ENCODE data around the gene SEMA4A.

SEMA4A gene

DNA sequence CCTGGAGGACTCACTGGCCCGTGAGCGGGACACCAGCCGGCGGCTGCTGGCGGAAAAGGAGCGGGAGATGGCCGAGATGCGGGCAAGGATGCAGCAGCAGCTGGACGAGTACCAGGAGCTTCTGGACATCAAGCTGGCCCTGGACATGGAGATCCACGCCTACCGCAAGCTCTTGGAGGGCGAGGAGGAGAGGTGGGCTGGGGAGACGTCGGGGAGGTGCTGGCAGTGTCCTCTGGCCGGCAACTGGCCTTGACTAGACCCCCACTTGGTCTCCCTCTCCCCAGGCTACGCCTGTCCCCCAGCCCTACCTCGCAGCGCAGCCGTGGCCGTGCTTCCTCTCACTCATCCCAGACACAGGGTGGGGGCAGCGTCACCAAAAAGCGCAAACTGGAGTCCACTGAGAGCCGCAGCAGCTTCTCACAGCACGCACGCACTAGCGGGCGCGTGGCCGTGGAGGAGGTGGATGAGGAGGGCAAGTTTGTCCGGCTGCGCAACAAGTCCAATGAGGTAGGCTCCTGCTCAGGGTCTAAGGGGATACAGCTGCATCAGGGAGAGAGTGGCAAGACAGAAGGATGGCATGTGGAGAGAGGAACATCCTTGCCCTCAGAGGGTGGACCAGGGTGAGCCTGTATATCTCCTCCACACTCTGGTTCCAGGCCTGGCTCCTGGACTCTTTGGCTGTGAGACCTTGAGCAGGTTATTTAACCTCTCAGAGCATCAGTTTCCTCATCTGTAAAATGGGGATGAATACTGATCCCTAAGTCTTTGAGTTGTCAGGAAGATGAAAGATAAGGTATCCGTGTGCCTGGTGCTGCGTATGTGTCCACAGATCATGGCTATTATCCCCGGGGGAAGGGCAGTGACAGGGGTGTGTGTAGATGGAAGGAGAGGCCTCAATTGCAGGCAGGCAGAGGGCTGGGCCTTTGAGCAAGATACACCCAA is 17.2 kb upstream of the SEMA4A start:
- DNase-seq (ENCODE audit: low spot score), result no peak

DNA sequence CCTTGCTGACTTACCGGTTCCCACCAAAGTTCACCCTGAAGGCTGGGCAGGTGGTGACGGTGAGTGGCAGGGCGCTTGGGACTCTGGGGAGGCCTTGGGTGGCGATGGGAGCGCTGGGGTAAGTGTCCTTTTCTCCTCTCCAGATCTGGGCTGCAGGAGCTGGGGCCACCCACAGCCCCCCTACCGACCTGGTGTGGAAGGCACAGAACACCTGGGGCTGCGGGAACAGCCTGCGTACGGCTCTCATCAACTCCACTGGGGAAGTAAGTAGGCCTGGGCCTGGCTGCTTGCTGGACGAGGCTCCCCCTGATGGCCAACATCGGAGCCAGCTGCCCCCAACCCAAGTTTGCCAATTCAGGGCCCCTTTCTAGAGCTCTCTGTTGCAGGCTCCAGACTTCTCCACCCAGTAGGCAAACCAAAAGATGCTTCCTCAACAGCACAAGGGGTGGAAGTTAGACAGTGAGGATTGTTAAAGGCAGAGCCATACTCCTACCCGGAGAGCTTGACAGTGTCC is 16.4 kb upstream of the SEMA4A start:
- no peak for DNase-seq (ENCODE audit: low spot score)

DNA sequence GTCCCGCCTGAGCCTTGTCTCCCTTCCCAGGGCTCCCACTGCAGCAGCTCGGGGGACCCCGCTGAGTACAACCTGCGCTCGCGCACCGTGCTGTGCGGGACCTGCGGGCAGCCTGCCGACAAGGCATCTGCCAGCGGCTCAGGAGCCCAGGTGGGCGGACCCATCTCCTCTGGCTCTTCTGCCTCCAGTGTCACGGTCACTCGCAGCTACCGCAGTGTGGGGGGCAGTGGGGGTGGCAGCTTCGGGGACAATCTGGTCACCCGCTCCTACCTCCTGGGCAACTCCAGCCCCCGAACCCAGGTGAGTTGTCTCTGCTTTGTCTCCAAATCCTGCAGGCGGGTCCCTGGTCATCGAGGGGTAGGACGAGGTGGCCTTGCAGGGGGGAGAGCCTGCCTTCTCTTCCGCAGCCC is 14.9 kb upstream of the SEMA4A start:
- no peak for DNase-seq (ENCODE audit: low spot score)

DNA sequence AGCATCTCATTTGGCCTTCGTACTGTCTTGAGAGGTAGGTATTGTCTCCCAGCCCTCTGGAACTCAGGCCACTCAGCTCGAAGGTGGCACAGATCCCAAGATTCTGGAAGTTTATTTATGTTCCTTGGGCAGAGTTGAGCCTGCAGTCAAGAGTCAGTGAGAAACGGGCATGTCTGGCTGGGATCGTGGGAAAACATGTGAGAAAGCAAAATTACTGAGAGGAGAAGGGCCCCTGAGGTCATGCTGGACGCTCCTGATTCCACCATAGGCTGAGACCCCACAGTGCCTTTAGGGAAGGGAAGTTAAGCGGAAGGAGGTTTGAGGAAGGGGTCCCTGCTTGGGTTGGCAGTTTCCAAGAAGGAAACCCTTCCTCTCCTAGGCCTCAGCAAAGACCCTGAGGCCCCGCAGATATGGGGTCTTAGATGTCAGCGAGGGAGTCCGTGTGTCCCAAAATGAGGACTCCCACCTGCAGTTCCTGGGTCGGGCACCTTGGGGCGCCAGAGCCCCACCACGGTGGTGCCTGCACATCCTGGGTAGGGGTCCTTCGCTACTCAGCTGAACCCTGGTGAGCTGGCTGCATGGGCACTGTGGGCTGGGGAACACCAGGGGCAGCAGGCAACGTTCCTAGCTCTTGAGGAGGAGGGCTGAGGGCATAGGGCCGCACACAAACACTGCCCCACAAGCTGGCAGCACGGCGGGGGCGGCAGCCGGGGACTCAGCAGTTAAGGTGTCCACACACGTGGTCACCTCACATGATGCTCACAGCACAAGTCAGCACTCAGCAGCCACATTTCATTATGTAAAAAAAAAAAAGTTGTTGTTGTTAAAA is 12.3 kb upstream of the SEMA4A start:
- DNase-seq (ENCODE audit: low spot score), result peak; percentile 75

DNA sequence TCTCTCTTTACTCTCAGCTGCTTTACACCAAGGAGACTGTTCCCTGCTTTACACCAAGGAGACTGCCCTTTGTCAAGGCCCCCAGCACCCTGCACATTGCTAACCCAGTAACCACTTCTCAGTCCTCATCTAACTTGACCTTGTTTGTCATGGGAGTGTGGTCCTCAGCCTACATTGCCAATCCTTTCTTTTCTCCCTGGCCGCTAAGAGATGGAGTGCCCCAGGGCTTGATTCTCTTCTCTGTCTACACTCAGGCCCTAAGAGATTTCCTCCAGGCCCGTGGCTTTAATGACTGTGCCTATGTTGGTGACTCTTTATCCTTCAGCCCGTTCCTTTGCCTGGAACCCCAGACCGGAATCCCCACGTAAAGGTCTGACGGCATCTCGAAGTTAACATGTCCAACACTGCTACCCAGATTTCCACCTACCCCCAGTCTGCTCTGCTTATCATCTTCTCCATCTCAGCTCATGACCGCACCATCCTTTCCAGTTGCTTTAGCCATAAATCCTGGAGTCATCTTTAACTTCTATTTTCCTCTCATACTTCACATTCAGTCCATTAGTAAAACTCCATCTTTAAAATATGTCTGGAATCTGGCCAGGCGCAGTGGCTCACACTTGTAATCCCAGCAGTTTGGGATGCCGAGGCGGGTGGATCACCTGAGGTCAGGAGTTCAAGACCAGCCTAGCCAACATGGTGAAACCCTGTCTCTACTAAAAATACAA is 9.5 kb upstream of the SEMA4A start:
- no peak for DNase-seq (ENCODE audit: low spot score)

DNA sequence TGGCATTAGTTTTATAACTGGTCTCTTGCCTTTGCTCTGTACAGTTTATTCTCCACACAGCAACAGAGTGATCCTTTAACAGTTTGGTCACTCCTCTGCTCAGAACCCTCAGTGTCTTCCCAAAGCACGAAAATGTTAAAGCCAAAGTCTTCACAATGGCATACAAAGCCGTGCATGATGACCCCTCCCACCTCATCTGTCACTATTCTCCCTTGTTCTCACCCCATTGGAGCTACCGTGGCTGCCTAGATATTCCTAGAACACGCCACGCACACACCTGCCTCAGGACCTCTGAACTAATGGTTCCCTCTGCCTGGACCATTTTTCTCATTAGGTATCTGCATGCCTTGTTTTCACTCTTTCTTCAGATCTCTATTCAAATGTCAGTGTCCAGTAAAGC is 8.6 kb upstream of the SEMA4A start:
- no peak for DNase-seq (ENCODE audit: low spot score)

DNA sequence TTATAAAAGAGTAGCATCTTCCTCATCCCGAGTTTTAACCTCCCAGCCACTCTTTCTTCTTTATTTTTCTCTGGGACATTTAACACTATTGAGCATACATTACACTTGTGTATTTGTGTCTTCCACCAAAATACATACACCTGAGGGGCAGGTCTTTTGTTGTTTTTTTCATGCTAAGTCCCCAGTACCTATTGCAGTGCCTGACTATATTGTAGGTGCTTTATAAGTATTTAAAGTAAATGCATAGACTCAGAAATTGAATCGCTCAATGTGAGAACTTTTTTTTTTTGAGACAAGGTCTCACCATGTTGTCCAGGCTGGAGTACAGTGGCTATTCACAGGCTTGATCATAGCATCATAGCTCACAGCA is 7.8 kb upstream of the SEMA4A start:
- no peak for DNase-seq (ENCODE audit: low spot score)

DNA sequence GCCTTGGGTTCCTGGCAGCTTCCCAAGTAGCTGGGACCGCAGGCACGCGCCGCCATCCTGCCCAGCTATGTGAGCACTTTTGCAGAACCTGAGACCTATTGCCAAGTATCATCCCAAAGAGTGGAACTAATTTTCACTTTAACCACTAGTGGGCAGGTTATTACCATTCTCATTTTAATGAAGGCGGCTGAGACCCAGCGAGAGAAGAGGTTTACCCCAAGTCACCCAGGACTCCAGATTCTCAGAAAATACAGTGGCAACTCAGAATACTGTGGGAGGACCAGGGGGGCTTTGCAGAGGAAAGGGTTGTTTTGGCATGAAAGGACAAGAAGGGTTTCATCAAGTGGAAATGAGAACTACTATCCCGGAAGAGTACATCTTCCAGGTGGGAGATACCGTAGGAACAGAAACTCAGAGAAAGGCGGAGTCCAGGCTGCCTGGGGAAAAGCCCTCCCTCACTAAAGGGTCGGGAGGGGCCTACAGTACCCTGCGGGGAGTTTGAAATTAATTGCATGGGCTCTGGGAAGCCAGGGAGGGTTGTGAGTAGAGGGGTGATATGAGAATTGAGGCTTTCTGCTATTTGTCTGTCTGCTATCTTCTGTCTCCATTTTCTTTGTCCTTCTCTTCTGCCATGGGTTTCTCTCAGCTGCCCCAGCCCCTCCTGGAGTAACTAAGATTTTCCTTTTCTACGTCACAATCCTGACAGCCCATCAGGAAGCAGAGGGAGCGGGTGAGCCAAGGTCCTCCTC is 7.2 kb upstream of the SEMA4A start:
- peak; percentile 96 for DNase-seq (ENCODE audit: low spot score)

DNA sequence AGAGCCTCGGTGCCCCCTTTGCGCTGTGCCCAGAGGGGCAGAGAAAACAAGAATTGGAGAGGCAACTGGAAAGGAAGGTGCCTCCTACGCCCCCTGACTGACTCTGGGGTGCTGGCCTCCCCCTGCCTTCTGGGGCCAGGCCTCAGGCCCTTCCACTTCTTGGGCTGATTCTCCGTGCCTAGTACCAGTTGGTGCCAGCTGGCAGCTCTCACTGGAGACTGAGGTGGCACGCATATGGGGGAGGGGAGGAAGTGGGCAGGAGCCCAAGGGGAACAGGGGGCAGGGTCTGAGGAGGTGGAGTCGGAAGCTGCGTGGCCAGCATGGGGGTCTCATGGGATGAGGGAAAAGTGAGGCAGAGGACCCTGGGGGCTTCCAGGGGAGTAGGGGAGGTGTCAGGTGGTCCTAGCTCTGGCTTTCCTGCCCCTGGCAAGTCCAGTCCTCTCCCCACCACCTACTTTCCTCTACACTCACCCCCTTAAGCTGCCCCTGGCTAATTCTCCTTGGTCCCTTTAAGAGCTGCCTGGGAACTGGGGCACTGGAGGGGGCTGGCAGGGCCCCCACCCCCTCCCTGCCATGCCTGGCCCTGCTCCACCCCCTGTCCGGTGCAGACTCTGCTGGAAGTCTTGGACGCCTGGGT is 6.5 kb upstream of the SEMA4A start:
- DNase-seq (ENCODE audit: low spot score), result no peak

DNA sequence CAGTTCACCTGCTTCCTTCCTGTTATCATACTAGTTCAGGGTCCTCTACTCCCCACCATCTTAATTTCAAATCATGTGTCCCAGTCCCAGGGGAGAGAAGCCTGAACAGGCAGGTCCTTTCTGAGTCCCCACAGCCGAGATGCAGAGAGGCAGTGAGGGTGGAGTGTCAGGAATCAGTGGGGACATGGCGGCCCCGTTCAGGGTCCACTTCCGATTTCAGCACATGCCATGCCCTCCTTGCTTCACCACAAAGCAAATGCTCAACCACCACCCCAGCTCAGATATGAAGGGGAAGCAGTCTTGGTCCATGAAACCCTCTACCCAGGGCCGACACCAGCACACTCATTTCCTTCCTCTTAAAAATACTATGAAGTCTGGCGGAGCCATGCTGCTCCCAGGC is 5.2 kb upstream of the SEMA4A start:
- peak; percentile 59 for DNase-seq (ENCODE audit: low spot score)

DNA sequence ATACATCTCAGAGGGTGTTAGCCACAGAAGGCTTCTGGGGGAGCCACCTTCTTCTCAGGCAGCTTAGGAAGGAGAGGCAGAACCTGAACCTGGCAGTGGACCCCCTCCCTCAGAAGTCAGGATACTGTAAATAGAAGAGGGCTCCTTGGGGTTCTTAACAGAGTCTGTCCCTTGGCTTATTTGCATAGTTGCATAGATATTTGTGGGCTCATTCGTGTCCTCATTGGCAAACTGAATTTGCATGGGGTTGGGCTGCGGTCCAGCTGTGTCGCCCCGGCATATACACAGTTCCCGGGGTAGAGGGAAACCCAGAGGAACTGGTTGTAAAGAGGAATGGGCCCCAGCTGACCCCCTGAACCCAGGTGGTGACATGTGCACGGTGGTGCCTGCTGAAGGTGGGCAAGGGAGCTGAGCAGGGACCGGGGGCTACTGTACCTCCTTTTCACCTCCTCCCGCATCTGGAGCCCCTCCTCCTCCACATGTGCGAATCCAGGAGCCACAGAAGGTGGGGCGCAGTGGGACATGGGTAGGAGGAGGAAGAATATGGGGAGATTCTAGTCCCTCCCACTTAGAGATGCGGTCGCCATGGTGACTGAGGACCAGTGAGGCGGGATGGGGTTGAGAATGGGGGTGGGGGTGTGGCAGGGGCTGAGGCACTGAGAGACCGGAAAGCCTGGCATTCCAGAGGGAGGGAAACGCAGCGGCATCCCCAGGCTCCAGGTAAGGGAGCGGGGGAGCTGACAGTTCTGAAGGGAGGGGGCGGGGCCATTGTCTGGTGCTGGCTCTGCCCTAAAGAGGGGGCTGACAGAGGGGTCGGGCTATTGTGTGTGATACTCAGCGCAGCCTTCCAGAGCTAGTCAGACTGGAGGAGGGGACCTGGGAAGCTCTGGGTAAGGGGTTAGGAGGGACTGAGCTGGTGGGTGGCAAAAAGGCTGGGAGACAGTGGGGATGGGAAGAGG is 3.7 kb upstream of the SEMA4A start:
- peak; percentile 93 for DNase-seq (ENCODE audit: low spot score)

DNA sequence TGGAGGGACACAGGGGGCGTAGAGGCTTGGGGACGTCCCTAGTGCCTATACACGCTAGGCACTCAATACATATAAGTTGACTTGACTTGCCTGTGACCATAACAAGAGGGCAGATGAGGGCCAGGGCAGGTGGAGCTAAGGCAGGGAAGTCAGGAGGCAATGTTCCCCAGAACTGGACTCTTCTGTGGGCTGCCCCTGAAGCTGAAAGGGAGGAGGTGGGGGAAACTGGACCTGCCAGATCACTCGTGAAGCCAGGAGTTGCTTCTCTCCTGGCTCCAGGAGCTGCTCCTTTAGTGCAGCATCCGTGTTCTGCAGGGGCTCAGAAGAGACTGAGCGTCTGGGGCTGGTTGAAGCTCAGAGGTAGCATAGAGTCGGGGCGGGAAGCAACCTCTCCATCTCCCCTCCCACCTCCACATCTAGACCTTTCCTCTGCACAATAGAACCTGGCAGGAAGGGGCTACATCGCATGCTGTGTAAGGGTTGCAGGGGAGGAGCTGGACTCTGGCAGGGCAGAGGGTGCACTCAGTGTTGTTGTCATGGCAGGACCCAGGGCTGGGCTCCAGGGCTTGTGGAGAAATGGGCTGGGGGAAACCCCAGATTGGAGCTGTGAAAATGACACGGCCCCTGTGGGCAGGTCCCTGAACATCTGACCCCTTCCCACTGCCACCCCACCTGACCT is 2.9 kb upstream of the SEMA4A start:
- peak; percentile 57 for DNase-seq (ENCODE audit: low spot score)

DNA sequence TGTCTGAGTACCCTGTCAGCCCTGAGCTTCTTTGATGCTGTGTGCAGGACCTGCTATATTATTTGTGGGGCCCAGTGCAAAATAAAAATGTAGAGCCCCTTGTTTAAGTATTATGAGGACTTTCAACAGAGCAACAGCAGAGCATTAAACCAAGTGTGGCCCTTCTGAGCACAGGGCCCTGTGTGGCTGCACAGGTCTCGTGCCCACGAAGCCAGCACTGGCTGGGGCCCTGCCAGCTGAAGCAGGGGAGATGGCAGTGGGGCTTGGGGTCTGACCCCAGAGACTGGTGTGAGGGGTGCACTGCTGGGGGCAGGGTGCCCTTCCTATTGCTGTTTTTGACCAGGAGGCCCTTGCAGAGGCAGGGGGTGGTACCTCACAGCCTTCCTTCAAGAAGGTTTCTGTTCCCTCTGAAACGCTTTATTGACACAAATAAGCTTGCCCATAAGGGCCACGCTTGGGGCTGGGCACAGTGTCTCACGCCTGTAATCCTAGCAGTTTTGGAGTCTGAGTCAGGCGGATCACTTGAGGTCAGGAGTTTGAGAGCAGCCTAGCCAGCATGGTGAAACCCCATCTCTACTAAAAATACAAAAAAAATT is 2.2 kb upstream of the SEMA4A start:
- DNase-seq (ENCODE audit: low spot score), result peak; percentile 61

DNA sequence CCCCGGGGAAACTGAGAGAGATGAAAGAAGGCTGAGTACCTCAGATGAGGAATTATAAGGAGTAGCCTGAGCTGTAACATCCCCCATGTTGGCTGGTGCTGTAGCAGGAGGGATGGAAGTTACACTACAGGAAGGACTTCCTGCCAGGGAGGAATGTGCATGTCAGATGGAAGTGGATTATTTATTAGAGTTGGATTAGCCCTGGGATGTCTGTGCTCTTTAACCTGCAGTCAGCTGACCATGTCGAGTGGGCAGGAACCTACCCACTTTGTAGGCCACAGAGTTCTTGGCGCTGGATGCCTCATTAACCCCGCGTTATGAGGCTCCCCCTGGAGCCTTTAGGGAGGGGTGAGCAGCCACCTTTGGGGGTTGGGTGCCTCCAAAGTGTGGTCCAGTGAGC is 757 bp upstream of the SEMA4A start:
- no peak for DNase-seq (ENCODE audit: low spot score)

DNA sequence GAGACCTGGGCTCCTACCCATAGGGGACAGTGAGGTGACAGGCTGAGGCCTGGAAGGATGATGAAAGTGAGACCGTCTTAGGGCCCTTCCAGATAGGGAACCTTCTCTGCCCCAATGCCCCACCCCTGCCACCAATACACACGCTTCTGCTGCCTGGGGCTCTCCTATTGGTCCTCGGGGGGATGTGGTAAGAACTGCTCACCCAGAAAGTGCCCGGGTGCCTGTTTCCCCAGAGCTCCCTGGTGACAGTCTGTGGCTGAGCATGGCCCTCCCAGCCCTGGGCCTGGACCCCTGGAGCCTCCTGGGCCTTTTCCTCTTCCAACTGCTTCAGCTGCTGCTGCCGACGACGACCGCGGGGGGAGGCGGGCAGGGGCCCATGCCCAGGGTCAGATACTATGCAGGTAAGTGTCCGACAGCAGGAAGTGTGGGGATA is 948 bp downstream of the SEMA4A start:
- DNase-seq (ENCODE audit: low spot score), result peak; percentile 92

DNA sequence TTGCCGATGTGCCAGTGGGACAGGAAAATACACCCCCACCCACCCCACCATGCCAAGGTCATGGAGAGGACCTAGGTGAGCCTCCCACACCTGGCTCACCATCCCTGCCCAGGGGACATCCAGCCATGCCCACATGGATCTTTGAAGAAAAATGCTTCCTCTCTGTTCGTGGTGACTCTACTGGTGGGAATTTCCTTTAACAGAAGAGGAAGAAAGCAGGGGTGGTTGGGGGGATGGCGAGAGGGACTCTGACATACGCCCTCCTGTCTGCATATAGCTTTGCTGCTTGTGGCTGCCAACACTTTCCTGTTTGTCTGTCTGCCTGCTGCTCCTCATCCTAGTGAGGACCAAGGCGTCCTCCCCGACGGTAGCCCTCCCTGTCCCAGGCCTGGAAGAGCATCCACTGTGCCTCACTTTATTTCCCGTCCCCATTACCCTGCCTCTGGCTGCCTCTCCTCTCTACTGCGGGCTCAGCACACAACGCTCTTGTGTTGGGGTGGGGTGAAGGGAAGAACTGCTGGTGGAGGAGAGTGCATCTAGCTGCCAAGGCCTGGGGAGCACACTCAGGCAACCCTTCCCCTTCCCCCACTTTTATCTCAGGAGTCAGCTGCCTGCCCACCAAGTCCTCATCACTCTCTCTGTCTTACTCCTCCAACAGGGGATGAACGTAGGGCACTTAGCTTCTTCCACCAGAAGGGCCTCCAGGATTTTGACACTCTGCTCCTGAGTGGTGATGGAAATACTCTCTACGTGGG is 2.5 kb downstream of the SEMA4A start:
- no peak for DNase-seq (ENCODE audit: low spot score)

DNA sequence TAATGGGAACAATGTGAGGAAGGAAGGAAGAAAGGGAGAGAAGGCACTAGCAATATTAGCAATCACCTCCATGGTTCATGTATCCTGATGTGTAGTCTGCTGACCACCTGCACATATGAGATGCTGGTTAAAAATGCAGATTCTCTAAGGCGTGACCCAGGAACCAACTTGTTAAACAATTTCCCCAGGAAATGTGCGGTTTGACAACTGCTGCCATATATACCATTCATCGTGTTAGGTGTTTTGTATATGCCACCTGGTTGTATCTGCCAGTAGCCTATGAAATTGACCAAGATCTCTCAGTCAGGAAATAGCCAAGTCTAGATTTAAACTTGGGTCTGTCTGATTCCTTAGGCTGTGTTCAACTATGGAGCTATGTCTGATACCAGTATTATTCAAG is 4.1 kb downstream of the SEMA4A start:
- DNase-seq (ENCODE audit: low spot score), result peak; percentile 84

DNA sequence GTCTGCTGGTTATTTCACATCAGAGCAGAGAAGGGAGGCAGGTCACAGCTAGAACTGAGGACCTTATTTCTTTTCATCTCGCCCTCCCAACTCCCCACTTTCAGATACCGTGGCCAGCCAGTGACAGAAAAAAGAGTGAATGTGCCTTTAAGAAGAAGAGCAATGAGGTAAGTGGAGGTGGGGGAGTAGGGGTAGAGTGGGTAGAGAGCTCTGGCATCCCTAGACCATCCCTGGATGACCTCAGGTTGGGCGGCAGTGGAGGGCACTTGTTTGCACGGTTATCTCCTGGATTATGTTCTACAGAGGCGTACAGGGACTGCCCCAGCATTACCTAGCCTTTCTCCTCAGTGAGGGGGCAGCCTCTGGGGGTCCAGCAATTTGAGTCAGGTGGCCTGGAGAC is 4.6 kb downstream of the SEMA4A start:
- DNase-seq (ENCODE audit: low spot score), result no peak

Data from NAMALWA (cell line).